RWPE2 (cell line): Measurements from ENCODE around the gene TRPM5.

Experiments
- ATAC-seq: fragments of 200-7000 bp; cut with Tn5 transposase; 3 replicates; pipeline ENCODE4 v1.9.1; 2021; ENCODE audit warnings: low read depth
- DNase-seq: peaks from one replicate; pipeline ENCODE4 v3.0.0-alpha.2; 2020; ENCODE audit warnings: low spot score
- H3K27ac ChIP-seq: fragments of 450-650 bp; 2 replicates; pipeline ENCODE4 v1.5.1; 2017; ENCODE audit warnings: mild to moderate bottlenecking; ENCODE audit not compliant: poor library complexity, severe bottlenecking
- H3K27me3 ChIP-seq: fragments of 250-450 bp; sonication (Bioruptor Pico); 2 replicates; pipeline ENCODE4 v1.5.1; 2021; ENCODE audit warnings: mild to moderate bottlenecking, moderate library complexity; ENCODE audit not compliant: insufficient read depth, poor library complexity, severe bottlenecking
- H3K36me3 ChIP-seq: fragments of 250-450 bp; sonication (Bioruptor Pico); 2 replicates; pipeline ENCODE4 v1.5.1; 2020; ENCODE audit warnings: low read depth, mild to moderate bottlenecking, moderate library complexity
- H3K4me1 ChIP-seq: fragments of 250-450 bp; sonication (Bioruptor Pico); 2 replicates; pipeline ENCODE4 v1.5.1; 2021; ENCODE audit warnings: mild to moderate bottlenecking, moderate library complexity; ENCODE audit not compliant: insufficient read depth, poor library complexity, severe bottlenecking
- H3K4me3 ChIP-seq: fragments of 250-450 bp; sonication (Bioruptor Pico); 2 replicates; pipeline ENCODE4 v1.5.1; 2021; ENCODE audit warnings: mild to moderate bottlenecking, moderate library complexity; ENCODE audit not compliant: severe bottlenecking
- H3K9me3 ChIP-seq: fragments of 250-450 bp; sonication (Bioruptor Pico); 2 replicates; pipeline ENCODE4 v1.5.1; 2021; ENCODE audit warnings: mild to moderate bottlenecking, moderate library complexity; ENCODE audit not compliant: severe bottlenecking
- TF ChIP-seq, protein P1 (sequence below): fragments of 450-650 bp; IDR thresholded peaks from one replicate; pipeline ENCODE4 v1.5.1; 2017; ENCODE audit warnings: mild to moderate bottlenecking, moderate library complexity; ENCODE audit not compliant: poor library complexity, severe bottlenecking

TRPM5 gene

DNA sequence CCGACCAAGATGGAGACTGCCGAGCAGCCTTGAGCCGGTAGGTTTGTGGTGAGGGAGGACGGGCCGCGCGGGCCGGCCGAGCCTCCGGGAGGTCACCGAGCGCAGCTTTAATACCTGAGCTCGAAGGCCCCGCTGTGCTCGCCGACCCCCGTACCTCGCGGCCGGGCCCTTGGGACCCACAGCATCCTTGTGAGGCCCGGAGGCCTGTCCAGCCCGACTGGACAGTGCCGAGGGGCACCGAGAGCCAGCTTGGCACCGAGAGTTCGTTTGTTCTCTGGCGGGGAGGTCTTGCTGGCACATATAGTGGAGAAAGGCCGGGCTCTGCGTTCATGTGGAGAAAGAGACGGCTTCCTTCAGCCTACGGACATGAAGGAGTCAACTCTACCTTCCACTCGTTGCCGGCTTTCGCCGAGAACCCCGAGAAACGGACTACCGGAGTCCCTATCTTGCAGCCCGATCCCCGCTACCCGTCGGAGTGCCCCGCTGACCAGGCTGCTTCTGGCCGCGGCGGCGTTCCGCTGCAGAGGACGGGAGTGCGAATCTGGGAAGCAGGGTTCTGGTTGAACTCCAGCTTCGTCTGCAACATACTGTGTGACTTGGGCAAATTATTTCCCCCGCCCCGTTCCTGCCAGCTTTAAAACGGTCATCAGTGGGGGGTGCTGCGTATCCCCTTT, 43.4 kb downstream of the TRPM5 start:
- H3K27ac ChIP-seq: peak overlapping the region; percentile 68

DNA sequence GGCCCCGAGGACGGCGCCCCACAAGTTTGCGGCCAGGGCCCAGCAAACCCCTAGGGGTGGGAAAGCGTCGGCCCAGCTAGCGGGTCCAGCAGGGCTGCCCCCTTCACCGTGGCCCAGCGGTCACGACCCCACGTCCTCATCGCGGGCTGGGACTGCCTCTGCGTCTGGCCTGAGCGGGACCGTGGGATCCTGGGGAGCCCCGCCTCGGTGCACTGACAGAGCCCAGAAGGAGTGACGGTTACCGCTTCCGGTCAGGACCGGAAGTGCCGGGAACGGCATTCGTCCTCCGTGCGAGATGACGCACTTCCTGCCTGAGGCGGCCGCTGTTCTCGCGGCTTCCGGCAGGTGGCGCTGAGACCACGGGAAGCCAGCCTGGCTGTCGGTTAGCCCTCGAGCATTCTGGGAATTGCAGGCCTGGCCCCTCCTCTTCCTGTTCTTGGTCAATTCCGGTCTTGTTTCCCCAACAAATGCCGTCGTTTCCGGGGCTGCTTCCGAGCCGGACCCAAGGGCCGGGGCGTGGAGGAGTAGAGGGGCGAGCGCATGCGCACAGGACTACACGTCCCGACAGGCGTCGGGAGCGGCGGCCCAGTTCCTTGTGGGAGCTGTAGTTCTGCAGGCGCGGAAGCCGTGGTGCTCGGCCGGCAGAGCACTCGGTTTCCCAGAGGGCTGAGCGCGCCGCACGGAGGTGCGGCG, 44.1 kb downstream of the TRPM5 start, which contains the start of gene TSSC4:
TSSC4 (plus strand) TSS at position 682 of the 693 bp plus-strand sequence. CDS start 1,884 bp downstream, outside the sequence.
- H3K4me3 ChIP-seq: peak within 1 kb of the TSS; percentile 80

More for the DNA sequence above, 43.4 kb downstream of the TRPM5 start:
- DNase-seq (no peak), ATAC-seq (no peak; the same call in 2 of the 3 replicates)
- no peaks in the 10 kb centered on the region for H3K9me3 ChIP-seq
- peaks cover 30% of the 10 kb centered on the region for H3K36me3 ChIP-seq
- no peaks in the 10 kb centered on the region for H3K27me3 ChIP-seq
- peak overlapping the region; percentile 80 for H3K4me3 ChIP-seq
- H3K4me1 ChIP-seq: peaks cover 4% of the 10 kb centered on the region
- TF ChIP-seq, protein P1, sequence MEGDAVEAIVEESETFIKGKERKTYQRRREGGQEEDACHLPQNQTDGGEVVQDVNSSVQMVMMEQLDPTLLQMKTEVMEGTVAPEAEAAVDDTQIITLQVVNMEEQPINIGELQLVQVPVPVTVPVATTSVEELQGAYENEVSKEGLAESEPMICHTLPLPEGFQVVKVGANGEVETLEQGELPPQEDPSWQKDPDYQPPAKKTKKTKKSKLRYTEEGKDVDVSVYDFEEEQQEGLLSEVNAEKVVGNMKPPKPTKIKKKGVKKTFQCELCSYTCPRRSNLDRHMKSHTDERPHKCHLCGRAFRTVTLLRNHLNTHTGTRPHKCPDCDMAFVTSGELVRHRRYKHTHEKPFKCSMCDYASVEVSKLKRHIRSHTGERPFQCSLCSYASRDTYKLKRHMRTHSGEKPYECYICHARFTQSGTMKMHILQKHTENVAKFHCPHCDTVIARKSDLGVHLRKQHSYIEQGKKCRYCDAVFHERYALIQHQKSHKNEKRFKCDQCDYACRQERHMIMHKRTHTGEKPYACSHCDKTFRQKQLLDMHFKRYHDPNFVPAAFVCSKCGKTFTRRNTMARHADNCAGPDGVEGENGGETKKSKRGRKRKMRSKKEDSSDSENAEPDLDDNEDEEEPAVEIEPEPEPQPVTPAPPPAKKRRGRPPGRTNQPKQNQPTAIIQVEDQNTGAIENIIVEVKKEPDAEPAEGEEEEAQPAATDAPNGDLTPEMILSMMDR: no peak

DNA sequence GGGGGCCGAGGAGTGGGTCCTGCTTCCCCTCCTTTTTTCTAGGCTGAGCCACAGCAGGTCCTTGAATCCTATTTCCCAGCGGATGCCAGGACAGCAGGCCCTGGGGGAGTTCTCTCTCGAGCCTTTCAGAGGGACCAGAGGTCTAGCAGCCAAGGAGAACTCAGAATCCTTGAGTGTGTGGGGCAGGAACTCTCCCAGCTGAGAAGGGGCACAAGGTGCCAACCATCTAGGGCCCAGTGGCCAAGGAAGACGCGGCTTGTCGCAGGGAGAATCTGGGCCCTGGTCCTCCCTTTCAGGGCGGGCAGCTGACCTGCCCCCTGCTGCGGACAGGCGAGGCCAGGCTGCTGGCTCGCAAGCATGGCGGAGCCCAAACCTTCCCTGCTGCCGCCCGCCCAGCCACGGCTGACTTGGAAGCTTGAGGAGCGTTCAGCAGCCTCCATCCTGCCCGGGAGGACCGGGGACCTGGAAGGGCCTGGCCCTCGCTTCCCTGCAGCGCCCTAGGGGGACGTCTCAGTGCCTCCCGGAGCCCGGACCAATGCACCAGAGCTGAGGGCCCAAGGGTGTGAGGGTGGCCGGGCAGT, 44.7 kb downstream of the TRPM5 start:
- H3K9me3 ChIP-seq: no peaks in the 10 kb centered on the region
- H3K36me3 ChIP-seq: peaks cover 37% of the 10 kb centered on the region
- peaks cover 4% of the 10 kb centered on the region for H3K4me1 ChIP-seq
- DNase-seq (no peak), ATAC-seq (peak; percentile 20)
- H3K27me3 ChIP-seq: no peaks in the 10 kb centered on the region
- peak overlapping the region; percentile 68 for H3K27ac ChIP-seq
- H3K4me3 ChIP-seq: peak overlapping the region; percentile 63
- TF ChIP-seq, protein P1: no peak

More for the DNA sequence above, 44.1 kb downstream of the TRPM5 start, which contains the start of gene TSSC4:
- Histone ChIP-seq H3K27me3 (no peaks in the 10 kb centered on the region), H3K4me1 (peaks cover 4% of the 10 kb centered on the region), H3K9me3 (no peaks in the 10 kb centered on the region), H3K36me3 (peaks cover 33% of the 10 kb centered on the region), H3K27ac (peak within 1 kb of the TSS; percentile 68)
- ATAC-seq (peak; percentile 89), DNase-seq (peak; percentile 99)
- TF ChIP-seq, protein P1: peak; percentile 98

DNA sequence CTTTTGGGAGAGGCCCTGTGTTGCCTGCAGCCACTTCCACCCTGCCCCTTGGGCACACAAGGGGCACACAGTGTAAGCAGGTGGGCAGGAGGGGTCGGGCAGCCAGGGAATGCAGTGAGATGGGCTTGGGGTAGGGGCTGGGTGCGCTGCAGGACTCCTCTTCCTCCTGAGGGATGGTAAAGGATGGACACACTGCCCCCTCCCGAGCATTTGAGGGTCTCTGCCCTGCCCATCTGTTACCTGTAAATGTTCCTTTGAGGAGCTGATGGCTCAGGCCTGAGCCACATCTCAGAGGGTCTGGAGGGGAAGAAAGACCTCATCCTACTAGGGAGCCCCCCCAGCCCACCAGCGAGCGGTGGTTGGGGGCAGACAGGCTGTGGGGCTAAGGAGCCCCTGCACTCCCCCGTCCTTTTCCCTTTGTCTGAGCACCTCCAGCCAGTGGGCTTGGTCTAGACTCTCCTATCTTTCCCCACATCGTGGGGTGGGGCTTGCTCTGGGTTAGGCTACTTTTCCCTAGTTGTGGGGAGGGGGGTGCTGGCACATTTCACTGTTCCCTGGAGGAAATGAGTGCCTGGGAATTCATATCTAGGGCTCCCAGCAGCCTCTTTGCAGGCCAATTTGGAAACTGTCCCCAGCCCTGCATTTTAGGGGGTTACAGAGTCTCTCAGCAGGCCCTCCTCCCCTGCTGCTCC, 45.5 kb downstream of the TRPM5 start:
- ATAC-seq: no peak
- Histone ChIP-seq H3K27ac (peak overlapping the region; percentile 68), H3K4me1 (peaks cover 4% of the 10 kb centered on the region), H3K27me3 (no peaks in the 10 kb centered on the region), H3K4me3 (peak overlapping the region; percentile 63), H3K9me3 (no peaks in the 10 kb centered on the region), H3K36me3 (peaks cover 45% of the 10 kb centered on the region)
- TF ChIP-seq, protein P1: no peak
- DNase-seq: no peak
